NK-92 treated with Interleukin-12 subunit alpha and Interleukin-12 subunit beta, amount 100 ng/mL, for 24 hours (cell line): ENCODE data around the gene SYCE3.
"Not testable (repeated sequence)": the region's sequence is repeated elsewhere in the genome, so short reads cannot be mapped to it uniquely, and the experiment has no call there.

Experiments used
- DNase-seq: peaks from one replicate; lab custom pipeline; 2025; lab: John Stamatoyannopoulos, UW

The SYCE3 gene

DNA sequence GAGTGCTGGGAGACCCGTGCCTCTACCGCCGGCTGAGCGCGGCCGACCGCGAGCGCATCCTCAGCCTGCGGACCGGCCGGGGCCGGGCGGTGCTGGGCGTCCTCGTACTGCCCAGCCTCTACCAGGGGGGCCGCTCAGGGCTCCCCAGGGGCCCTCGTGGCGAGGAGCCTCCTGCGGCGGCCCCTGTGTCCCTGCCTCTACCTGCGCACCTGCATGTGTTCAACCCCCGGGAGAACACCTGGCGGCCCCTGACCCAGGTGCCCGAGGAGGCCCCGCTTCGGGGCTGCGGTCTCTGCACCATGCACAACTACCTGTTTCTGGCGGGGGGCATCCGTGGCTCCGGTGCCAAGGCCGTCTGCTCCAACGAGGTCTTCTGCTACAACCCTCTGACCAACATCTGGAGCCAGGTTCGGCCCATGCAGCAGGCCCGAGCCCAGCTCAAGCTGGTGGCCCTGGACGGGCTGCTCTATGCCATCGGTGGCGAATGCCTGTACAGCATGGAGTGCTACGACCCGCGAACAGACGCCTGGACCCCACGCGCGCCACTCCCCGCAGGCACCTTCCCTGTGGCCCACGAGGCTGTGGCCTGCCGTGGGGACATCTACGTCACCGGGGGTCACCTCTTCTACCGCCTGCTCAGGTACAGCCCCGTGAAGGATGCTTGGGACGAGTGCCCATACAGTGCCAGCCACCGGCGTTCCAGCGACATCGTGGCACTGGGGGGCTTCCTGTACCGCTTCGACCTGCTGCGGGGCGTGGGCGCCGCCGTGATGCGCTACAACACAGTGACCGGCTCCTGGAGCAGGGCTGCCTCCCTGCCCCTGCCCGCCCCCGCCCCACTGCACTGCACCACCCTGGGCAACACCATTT, 13.6 kb downstream of the SYCE3 start:
- no peak for DNase-seq

DNA sequence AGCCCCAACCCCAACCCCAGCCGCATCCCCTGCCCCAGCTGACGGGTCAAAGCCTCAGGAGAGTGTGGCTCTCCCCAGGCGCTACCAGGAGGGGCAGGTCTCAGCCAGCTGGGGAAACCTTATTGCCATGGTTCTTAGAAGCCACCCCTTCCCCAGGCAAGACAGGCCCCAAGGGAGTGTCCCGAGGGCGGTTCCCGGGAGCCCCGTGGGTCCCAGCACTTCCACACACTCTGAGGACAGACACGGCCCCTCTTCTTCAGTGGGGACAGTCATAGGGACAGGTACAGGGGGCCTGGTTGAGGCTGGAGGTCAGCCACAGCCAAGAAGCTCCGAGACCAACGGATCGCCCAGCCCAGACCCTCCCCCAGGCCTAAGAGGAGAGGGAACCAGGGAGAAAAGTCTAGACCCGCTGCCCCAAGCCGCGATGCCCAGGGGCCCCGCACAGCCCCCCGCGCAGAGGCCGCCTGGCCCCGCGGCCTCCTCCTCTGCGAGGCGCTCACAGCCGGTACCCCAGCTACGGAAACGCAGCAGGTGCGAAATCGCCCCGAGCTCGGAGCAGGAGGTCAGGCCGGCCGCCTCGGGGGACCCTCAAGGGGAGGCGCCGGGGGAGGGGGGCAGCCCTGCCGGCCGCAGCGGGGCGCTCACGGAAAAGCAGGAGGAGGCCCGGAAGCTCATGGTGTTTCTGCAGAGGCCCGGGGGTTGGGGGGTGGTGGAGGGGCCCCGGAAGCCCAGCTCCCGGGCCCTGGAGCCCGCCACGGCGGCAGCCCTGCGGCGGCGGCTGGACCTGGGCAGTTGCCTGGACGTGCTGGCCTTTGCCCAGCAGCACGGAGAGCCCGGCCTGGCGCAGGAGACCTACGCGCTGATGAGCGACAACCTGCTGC, 14.4 kb downstream of the SYCE3 start:
- no peak for DNase-seq

DNA sequence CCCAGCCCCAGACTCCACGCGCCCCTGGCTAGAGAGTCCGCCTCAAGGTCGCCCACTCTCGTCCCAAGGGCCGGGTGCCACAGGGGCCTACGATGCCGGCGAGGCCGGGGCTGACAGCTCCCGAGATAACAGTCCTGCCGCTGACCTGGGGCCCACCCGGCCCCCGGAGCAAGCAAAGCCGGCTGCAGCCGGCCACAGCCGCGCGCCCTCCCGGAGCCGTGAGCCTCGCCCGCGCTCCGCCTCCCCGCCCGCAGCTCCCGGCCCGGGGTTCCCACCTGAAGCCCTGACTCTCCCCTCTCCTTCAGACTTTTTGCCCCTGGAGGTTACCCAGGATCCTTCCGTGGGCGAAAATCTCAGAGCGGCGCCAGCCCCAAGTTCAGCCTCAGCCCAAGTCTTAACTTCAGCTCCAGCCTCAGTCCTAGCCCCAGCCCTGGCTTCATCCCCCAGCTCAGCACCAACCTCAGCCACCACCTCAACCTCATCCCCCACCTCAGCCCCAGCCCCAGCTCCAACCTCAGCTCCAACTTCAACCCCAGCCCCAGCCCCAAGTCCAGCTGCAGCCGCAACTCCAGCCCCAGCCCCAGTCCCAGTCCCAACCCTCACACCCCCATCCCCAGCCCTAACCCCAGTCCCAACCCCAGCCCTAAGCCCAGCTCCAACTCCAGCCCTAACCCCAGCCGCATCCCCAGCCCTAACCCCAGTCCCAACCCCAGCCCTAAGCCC, 15.3 kb downstream of the SYCE3 start:
- DNase-seq: no peak

DNA sequence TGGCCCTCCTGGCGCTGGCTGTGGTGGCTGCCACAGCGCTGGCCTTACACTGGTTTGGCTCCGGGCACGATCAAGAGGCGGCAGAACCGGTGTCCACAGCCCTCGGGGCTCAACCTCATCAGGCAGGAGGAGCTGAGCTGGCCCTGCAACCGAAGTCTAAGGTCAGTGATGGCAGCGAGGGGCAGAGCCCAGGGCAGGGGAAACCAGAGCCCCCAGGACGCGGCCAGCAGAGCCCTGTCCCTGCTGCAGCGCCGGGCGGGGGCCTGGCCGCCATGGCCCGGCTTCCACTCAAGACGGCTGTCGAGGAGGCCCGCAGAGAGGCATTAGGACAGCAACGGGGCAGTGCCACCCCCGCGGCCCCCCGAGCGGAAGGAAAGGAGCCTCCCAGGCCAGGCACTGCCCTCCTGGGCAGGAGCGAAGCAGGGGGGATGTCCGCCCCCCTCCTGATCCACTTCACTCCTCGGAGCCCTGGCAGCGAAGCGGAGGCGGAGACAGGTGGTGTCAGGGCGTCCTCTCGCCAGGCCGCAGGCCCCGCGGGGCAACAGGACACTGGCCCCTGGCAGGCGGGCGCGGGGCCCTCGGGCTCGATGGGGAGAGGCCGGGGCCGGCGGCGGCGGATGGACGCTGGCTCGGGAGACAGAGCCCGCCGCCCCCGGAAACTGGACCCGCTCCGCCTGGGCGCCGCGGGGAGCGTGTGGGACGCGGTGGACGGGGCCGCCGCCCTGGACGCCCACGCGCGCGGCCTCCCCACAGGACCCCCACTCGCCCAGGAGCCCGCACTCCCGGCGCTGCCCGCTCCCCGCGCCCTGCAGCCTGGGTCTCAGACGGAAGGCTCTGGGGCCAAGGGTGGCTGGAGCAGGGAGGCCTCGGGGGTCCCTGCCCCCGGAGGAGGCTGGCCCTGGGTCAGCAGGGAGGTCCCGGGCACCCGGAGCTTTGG, 16.1 kb downstream of the SYCE3 start:
- DNase-seq: no peak

DNA sequence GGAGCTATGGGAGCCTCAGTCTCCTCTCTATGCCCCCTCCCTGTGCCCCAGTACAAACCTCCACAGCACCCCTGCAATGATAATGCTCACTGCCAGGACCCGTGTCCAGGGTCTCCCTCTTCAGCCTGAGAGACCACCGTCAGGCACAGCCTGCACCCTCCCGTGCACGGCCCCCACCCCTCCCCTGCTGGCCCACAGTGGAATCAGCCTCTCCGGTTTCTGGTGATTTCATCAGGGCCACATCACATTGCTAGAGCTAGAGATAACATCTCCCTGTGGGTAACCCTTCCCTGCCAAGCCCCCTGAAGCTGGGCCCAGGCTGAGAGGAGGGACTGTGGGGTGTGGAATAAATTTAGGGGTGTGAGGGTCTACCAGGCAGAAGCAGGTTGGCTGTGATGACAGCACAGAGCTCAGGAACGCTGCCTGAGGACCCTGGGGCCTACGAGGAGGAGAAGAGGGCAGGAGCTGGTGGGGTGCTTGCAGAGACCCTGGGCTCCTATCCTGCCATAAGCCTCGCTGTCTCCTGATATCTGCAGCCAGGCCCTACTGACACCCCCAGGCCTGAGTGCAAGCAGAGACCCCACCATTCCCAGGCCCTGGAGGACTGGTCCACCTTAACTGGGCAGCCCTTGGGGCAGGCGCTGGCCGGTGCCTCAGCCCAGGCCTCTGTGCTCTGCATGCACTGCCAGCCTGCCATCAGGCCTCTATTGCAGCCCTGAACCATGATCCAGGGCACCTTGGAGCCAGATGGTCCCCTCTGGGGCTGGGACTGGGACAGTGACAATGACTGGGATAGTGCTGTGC, 17.0 kb downstream of the SYCE3 start, which contains the start of gene KLHDC7B:
TSS of gene KLHDC7B (plus strand) at position 378 of the 804 bp plus-strand sequence. CDS start at position 723, 345 bp downstream.
- DNase-seq: peak; percentile 42

DNA sequence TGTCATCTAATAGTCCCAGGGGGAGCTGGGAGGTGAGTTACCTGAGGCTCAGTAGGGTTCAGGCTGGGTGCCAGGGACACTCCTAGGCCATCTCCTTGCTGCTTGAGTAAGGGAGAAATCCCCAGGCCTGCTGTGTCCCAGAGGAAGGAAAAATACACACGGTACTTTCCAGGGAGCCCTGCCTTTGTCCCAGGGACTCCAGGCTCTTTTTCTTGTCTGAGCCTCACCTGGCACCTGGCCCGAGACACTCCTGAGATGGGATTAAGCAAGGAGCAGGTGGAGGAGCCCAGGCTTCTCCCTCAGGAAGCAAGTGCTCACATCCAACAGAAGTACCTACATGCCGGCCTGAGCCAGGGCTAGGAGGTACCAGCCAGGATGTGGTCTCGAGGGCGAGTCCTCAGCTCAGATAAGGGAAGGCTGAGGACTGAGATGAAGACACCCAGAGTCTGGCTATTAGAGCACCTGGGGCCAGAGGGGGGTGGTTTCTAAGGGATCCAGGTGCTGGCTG, 17.9 kb downstream of the SYCE3 start:
- no peak for DNase-seq

DNA sequence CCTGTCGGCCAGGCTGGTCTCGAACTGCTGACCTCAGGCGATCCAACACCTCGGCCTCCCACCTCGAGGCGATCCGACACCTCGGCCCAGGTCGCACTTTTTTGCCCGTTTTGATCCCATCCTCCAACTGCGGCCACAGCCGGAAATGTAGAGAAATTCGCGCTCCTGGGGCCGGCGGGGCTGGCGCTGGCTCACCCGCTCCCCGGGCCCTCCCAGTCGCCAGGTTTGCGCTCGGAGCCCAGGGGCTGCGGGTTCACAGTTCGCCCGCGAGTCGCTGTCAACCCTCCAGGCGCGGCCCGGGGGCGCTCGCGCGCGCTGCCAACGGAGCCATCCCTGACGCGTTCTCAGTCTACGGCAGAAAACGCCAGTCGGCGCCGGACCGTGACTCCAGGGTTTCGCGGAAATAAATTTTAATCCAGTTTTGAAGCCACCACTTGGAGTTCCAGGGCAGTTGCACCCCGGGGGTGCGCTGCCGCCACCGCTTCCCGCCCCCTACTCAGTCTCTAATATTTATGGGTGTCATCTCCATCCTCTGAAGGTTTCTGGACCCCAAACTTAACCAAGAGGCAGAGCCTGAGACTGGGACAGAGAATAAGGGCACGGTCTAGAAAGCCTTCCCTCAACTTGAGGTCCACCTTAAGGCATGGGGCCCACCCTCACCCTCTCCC, 18.5 kb downstream of the SYCE3 start:
- peak; percentile 83 for DNase-seq

DNA sequence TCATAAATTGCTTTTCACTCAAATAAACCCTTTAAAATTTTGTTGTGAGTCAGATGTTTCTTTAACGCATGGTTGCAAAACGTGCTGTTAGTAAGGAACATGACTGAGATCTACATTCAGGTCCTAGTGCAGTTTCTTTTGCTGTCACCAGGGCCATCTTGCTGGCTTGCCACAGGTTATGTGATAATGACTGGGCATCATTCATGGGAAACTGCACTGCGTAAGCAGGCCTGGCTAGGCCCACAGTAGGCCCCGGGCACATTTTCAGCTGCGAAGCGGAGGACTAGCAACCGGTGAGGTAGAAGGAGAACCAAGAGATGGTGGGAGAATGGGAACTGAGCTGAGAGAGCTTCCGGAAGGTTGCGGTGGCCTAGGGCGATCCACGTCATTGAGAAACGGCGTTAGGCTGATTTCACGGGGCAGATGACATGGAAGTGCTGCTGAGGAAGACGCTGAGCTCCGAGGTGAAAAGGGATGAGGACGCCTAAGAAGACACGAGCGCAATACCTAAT, 20.2 kb downstream of the SYCE3 start:
- no peak for DNase-seq

DNA sequence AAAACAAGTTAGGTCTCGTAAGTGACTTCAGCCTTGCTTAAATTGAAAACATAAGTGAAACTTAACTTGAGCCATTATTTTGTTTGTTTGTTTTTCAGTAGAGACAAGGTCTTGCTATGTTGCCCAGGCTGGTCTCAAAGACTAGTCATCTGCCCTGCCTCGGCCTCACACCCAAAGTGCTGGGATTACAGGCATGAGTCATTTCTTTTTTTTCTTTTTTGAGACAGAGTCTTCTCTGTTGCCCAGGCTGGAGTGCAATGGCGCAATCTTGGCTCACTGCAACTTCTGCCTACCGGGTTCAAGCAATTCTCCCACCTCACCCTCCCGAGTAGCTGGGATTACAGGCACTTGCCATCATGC, 21.1 kb downstream of the SYCE3 start:
- peak; percentile 50 for DNase-seq

DNA sequence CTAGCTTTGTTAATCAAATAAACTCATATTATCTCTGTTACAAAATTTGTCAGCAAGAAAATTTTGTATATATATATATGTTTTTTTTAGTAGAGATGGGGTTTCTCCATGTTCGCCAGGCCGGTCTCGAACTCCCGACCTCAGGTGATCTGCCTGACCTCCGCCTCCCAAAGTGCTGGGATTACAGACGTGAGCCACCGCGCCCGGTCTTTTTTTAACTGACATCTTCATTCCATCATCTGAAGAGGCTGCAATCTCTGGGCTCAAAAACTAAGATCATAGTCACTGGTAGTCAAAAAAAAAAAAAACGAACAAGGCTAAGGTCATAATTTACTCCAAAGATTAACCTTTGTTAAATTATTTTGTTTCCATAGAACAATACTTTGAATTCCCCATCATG, 22.3 kb downstream of the SYCE3 start:
- no peak for DNase-seq

DNA sequence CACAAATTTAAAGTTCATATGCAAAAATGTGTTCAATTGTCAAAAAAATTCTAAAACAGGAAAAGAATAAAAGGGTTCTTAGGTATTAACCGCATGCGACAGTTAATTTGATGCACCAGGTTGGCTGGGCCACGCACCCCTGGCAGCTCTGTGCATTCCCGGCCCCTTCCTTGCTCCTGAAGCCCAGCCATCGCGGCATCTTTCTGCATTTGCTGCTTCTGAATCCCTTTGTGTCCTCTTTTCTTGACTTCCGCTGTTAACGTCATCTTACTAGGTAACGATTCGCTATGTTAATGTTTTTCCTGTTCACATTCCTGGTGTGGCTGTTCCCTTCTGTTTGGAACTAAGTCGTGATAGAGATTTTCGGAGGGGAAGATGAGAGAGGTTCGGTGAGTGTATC, 25.0 kb downstream of the SYCE3 start:
- no peak for DNase-seq

DNA sequence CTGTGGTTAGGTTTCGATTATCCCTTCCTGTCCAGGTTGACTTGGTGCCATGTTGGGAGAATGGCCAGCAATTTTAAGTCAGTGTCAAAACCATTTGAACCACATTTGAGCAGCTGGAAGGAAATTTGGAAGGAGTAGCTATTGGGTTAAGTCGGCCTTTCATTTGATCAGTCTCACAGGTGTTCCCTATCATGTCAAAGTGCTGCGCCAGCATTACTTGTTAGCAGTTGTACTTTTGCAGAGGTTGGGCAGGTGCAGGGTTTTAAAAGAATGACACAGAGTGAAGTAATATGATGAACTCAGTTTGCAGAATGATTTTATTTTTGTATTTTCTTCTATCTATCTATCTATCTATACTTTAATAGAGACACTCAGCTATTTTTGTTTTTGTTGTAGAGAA, 26.5 kb downstream of the SYCE3 start:
- DNase-seq: no peak

DNA sequence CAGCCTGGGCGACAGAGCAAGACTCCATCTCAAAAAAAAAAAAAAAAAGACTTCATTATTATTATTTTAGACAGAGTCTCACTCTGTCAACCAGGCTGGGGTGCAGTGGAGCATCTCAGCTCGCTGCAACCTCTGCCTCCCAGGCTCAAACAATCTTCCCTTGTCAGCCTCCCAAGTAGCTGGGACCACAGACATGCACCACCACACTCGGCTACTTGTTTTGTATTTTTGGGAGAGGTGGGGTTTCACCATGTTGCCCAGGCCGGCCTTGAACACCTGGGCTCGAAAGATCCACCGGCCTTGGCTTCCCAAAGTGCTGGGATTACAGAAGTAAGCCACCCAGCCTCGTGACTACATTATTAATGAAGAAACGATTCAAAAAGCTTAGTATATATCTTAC, 27.6 kb downstream of the SYCE3 start:
- no peak for DNase-seq

DNA sequence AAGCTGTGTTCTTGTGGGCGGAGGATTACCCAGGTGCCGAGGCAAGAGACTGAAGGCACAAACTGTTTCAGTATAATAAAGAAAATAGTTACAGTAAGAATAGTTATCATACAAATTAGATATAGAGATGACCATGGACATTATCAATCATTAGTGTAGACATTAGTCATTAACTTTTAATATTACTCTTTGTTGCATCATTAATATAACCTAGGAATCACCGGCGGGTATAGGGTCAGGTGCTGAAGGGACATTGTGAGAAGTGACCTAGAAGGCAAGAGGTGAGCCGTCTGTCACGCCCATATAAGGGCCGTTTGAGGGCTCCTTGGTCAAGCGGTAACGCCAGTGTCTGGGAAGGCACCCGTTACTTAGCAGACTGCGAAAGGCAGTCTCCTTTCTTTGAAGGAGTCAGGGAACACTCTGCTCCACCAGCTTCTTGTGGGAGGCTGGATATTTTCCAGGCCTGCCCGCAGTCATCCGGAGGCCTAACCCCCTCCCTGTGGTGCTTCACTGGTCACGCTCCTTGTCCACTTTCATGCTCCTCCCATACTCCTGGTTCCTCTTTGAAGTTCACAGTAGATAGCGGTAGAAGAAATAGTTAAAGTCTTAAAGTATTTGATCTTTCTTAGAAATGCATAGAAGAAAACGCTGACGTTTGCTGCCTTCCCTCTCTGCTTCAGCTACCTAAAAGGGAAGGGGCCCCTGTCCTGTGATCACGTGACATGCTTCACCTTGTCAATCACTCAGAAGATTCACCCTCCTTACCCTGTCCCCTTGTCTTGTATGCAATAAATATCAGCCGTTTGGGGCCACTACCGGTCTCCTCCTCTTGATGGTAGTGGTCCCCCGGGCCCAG, 28.6 kb downstream of the SYCE3 start:
- DNase-seq: not testable (repeated sequence)

DNA sequence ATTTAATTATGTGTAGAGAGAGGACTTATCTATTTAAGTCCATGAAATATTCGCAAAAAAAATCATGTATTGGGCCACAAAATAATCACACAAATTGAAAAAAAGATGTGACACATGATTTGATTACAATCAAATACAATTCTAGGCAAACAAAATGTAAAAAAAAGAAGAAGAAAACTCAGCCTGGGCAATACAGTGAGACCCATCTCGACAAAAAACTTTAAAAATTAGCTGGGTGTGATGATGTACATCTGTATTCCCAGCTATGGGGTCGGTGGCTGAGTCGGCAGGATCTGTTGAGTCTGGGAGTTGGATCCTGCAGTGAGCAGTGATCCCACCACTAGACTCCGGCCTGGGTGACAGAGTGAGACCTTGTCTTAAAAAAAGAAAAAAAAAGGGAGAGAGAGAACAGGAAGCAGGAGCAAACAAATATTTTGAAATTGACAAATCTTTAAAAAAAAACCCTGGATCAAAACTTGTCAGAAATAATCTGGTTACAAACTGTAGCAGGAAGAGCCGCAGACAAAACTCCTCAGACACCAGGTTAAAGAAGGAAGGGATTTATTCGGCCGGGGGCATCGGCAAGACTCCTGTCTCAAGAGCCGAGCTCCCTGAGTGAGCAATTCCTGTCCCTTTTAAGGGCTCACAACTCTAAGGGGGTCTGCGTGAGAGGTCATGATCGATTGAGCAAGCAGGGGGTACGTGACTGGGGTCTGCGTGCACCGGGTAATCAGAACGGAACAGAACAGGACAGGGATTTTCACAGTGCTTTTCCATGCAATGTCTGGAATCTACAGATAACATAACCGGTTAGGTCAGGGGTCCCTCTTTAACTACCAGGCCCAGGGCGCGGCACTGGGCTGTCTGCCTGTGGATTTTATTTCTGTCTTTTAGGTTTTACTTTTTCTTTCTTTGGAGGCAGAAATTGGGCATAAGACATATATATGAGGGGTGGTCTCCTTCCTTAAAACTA, 29.6 kb downstream of the SYCE3 start:
- no peak for DNase-seq

DNA sequence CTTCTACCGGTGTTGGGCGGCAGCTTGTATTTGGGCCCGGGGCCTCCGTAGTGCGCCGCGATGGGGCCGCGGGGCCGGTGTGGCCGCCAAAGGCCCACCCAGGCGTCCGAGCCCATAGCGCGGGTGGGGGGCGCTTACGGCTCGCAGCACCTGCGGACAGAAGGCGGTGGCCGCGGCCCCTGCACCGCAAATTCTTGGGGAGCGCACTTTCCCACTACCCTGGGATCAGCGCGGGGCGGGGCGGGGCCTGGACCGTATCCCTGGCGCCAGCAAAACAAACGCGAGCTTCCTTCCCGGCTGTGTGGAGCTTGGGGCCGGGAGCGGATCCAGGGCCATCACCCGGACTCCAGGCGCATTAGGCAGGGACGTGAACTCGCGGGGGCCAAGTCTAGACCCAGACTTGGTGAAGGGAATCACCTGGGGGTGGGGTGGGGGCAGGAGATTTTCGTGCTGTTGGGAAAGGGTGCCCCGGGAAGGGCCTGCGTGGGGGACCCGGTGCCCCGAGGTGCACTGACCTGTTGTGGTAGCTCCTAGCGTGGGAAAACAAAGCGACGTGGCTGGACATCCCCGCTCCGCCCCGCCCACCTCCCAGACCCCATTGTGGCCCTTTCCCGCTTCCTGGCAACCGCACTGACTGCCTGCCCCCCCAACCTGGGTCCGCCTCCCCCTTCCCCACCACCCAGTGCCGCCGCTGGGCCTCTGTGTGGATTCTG, 30.6 kb downstream of the SYCE3 start:
- peak; percentile 40 for DNase-seq
